ENCODE data around the gene GJA4. TPM values are rescaled to one million over a fixed set of nuclear protein-coding genes. Genes with fewer than 3 reads are reported as not detected.

GJA4 gene
- total RNA-seq, 6 donors from 2014 or later, result 5.2 to 41.1 (median 19.2) TPM

GRCh38 chr1:34843392-34844251 lies 50.8 kb downstream of the GJA4 start:
- ATAC-seq (ENCODE audit: low FRiP score in 2 of 2), result no peak
- TF ChIP-seq CTCF (IDR thresholded peaks at IDR 0.05), result no peak
- no peak for TF ChIP-seq POLR2A (IDR thresholded peaks at IDR 0.05)
- H3K27me3 ChIP-seq, result no peaks in the 10 kb centered on the region
- H3K4me1 ChIP-seq, result peaks cover 32 to 49% (median 44%) of the 10 kb centered on the region in 4 donors
- H3K27ac ChIP-seq, result peak overlapping the region; percentile 64 to 88 (median 72)
- peaks cover 0 to 7% (median 3%) of the 10 kb centered on the region in 4 donors for H3K36me3 ChIP-seq
- 42 to 60% methylated on average over 14 of the region's 14 CpGs for WGBS, 2 donors
- no peak overlapping the region for H3K4me3 ChIP-seq
- H3K9me3 ChIP-seq, result no peaks in the 10 kb centered on the region
- peak in 1 of 2 donors; percentile 15 for DNase-seq

GRCh38 chr1:34844252-34844634 lies 51.4 kb downstream of the GJA4 start:
- TF ChIP-seq EP300 (IDR thresholded peaks at IDR 0.05), result no peak
- no peak for TF ChIP-seq POLR2A (IDR thresholded peaks at IDR 0.05)
- TF ChIP-seq CTCF (IDR thresholded peaks at IDR 0.05), result no peak
- no peak for TF ChIP-seq POLR2AphosphoS5 (IDR thresholded peaks at IDR 0.05)
- H3K9me3 ChIP-seq, result no peaks in the 10 kb centered on the region
- WGBS, 2 donors, result 58 to 85% methylated on average over 3 to 4 of the region's 4 CpGs
- DNase-seq, result peak in 1 of 2 donors; percentile 19
- H3K27ac ChIP-seq, result peak overlapping the region; percentile 64 to 88 (median 72)
- ATAC-seq (ENCODE audit: low FRiP score in 2 of 2), result no peak
- H3K4me1 ChIP-seq, result peaks cover 32 to 49% (median 44%) of the 10 kb centered on the region in 4 donors
- no peaks in the 10 kb centered on the region for H3K27me3 ChIP-seq
- peaks cover 0 to 7% (median 3%) of the 10 kb centered on the region in 4 donors for H3K36me3 ChIP-seq
- no peak overlapping the region for H3K4me3 ChIP-seq

Other genes starting within 250 kb of the GJA4 start
- gene GJB5, start 38.0 kb upstream of the GJA4 start, total RNA-seq, result under 1 TPM in 3 of 6 donors, not detected in 3; 0.17 to 0.89 (median 0.30) TPM
- not detected for gene GJB4, start 33.3 kb upstream of the GJA4 start, total RNA-seq
- gene GJB3, start 11.8 kb upstream of the GJA4 start, total RNA-seq, result 1 to 10 TPM in 2 of 6 donors, under 1 TPM in 2, not detected in 2; 0.29 to 3.3 (median 1.4) TPM
- gene SMIM12, start 66.8 kb downstream of the GJA4 start, total RNA-seq, result 10 to 100 TPM in 5 of 6 donors, 1 to 10 TPM in 1; 6.3 to 46.6 (median 30.9) TPM
- gene DLGAP3, start 136.7 kb downstream of the GJA4 start, total RNA-seq, result under 1 TPM in 5 of 6 donors, not detected in 1; under 0.01 to 0.57 (median 0.30) TPM
- gene TMEM35B, start 192.3 kb downstream of the GJA4 start, total RNA-seq, result 10 to 100 TPM in 5 of 6 donors, 1 to 10 TPM in 1; 8.4 to 49.9 (median 35.5) TPM
- 10 to 100 TPM; 10.8 to 27.9 (median 23.8) TPM for gene ZMYM6, start 238.9 kb downstream of the GJA4 start, total RNA-seq

All from upper lobe of left lung (tissue), 6 donors.